GM19455 (cell line): ENCODE data around the gene IRF9.

ENCODE experiments used
- ATAC-seq: cut with Tn5 transposase; IDR thresholded peaks from one replicate; pipeline ENCODE4 v1.9.1; 2021; ENCODE audit not compliant: unreplicated experiment

Gene IRF9

DNA sequence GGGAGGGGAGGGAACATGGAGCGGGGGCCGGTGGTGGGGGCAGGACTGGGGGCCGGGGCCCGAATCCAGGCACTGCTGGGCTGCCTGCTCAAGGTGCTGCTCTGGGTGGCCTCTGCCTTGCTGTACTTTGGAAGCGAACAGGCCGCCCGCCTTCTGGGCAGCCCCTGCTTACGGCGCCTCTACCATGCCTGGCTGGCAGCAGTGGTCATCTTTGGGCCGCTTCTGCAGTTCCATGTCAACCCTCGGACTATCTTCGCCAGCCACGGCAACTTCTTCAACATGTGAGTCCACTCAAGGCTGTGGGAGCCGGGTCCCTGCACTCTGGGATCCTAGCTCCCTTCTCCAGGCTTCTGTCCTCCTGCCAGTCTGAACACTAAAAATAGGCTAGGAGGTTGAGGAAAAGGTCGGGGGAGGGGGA is 29.5 kb upstream of the IRF9 start:
- ATAC-seq, result no peak

DNA sequence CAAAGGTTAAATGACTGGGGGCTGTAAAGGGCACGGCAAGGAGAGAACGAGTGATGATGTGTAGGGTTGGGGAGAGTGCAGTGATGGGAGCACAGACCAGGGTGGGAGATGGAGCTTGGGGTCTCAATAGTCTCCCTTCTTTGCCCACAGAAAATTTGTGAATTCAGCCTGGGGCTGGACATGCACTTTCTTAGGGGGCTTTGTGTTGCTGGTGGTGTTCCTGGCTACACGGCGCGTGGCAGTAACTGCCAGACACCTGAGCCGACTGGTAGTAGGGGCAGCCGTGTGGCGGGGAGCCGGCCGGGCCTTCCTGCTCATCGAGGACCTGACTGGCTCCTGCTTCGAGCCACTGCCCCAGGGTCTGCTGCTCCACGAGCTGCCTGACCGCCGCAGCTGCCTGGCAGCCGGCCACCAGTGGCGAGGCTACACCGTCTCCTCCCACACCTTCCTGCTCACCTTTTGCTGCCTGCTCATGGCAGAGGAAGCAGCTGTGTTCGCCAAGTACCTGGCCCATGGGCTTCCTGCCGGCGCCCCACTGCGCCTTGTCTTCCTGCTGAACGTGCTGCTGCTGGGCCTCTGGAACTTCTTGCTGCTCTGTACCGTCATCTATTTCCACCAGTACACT is 28.9 kb upstream of the IRF9 start:
- no peak for ATAC-seq

DNA sequence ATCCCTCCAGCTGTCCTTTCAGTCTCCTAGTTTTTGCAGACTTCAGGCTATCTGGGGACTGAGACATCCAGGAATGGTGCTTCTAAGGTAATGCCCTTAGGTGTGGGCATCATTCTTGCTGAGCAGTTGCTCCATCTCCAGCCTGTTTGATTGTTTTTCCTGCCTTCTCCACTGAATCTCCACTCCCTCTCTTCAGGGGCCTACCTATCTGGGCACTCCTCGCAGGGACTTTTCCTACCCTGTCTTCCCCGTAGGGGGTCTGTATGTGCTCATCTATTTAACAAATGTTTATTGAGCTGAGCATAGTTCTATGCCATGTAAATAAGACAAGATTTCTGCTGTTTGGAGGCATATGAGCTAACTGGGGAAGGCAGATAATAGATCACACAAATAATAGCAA is 28.1 kb upstream of the IRF9 start:
- ATAC-seq, result no peak

DNA sequence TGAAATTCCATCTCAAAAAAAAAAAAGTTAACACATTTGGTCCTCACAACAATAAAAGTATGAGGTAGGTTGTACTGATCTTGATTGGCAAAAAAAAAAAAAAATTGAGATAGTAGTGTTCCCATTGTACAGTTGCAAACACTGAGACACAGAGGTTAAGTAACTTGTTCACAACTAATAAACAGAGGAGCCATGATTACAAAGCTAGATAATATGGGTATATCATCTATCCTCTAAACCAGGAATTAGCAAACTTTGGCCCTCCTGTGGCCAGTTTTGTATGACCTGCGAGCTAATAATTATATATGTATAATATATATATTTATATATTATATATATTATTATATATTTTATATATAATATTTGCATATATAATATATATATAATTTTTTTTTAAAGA is 27.3 kb upstream of the IRF9 start:
- ATAC-seq, result no peak

DNA sequence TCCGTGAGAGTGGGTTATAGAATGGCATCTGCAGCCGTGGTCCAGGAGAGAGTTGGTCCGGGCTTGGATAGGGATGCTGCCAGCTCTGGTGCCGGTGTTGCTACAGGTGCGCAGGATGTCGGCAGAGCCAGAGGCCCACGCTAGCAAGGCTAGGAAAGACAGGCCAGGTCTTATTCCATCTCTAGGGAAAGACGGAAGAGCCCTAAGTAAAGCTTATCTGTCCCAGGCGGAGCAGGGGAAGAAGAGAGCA is 25.6 kb upstream of the IRF9 start:
- peak; percentile 10 for ATAC-seq

DNA sequence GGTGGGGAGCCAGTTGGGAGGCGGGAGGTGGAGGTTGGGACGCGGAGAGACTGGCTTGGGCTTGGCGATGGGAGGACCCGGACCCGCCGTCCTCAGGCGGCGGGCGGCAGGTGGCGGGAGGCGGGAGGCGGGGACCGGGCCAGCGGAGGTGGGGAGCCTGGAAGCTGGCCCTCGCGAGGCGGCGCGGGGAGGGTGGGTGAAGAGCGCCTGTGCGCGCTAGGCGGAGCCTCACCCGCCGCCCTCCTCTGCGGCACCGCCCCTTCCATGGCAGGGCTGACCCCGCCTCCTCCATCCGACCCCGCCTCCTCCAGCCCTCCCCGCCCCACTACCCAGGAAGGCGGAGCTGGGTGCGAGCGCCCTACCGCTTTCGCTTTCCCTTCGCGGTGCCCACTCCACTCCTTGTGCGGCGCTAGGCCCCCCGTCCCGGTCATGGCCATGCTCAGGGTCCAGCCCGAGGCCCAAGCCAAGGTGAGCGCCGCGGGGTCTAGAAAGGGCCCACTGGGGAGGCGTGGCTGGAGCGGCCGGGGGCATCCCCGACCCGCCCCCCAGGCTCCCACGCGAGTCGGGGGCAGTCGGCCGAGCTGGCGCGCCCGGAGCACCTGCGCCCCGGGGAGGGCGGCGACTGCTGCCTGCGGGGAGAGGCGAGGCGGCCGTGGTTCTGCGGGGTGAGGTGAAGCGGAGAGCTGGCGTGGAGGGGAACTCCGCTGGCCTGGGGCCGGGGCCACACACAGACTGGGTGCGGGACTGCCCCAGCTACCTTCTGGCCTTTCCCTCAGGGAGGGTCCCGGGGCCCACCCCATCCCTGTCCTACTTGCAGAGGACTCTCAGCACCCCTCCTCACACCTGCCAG is 25.0 kb upstream of the IRF9 start, which contains the start of gene PSME1:
PSME1 (plus strand) TSS at position 361 of the 850 bp plus-strand sequence; CDS start at position 430, 69 bp downstream.
- ATAC-seq, result peak; percentile 76

DNA sequence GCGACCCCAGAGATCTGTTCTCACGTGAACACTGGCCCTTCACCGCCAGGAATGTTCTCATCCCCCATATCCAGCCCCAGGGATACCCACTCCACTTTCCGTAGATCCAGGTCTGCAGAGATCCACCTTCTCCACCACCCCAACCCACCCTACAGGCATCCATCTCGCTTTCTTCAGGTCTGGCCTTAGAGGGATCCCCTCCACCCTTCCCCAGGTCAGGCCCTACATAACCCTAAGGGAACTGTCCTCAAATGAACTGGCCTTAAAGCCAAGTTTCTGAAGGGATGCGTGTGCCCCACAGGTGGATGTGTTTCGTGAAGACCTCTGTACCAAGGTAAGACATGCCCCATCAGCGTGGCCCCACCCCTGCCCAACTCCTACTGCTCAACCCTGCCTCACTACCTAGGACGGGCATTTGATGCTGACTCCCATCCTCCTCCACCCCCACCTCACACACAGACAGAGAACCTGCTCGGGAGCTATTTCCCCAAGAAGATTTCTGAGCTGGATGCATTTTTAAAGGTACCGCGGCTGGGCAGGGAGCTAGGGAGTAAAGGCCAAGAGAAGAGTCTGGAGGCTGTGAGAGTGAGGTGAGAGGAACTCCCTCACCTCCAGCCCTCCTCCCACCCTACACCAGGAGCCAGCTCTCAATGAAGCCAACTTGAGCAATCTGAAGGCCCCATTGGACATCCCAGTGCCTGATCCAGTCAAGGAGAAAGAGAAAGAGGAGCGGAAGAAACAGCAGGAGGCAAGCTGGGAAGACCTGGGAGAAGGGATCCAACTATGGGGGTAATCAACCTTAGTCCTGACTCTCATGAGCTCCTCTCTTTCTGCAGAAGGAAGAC is 24.2 kb upstream of the IRF9 start:
- no peak for ATAC-seq

DNA sequence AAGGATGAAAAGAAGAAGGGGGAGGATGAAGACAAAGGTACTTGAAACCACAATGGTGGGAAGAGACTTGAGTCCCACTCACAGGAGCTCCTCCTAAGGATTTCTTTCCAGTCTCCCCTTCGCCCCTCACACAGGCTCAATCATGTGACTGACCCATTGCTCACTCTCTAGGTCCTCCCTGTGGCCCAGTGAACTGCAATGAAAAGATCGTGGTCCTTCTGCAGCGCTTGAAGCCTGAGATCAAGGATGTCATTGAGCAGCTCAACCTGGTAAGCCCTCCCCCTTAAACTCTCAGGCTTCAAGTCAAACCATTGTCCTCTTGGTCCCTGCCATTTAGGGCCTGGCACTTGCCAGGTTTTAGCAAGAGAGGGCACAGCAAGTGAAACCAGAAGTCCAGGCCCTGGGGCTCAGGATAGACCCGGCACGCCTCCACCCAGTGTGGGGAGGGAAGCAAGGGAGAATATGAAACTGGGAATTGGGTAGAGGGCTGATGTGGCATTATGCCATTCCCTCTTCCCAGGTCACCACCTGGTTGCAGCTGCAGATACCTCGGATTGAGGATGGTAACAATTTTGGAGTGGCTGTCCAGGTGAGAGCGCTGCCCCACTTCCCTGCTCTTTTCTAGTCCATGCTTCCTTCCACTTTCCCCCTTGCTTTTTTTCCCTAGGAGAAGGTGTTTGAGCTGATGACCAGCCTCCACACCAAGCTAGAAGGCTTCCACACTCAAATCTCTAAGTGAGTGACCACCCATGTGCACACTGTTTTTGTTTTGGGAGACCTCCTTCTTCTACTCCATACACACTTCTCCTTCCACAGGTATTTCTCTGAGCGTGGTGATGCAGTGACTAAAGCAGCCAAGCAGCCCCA is 23.3 kb upstream of the IRF9 start:
- no peak for ATAC-seq

DNA sequence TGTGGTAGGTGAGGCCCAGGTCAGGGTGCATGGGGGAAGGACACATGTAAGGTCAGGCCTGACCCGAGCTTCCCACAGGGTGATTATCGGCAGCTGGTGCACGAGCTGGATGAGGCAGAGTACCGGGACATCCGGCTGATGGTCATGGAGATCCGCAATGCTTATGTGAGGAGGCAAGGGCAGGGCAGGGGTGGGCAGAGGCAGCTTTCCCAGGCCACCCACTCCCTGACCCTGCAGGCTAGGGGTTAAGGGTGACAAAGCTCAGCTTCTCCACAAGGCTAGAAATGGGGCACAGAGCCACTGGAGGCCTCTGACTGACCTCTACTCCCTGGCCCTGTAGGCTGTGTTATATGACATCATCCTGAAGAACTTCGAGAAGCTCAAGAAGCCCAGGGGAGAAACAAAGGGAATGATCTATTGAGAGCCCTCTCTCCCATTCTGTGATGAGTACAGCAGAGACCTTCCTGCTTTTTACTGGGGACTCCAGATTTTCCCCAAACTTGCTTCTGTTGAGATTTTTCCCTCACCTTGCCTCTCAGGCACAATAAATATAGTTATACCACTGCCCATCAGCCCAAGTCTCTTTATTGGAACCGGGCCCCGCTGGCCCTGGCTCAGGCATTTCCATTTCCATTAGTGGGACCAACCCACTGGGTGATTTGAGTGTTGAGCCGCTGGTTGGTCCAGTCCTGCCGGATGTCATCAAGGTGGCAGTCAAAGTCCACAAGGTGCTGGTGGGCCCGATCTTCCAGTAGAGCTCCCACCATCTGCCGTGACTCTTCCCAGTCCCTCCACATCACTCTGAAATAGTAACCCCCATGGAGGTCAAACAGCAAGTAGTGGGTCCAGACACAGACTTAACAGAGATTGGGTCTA is 22.4 kb upstream of the IRF9 start:
- ATAC-seq, result no peak

DNA sequence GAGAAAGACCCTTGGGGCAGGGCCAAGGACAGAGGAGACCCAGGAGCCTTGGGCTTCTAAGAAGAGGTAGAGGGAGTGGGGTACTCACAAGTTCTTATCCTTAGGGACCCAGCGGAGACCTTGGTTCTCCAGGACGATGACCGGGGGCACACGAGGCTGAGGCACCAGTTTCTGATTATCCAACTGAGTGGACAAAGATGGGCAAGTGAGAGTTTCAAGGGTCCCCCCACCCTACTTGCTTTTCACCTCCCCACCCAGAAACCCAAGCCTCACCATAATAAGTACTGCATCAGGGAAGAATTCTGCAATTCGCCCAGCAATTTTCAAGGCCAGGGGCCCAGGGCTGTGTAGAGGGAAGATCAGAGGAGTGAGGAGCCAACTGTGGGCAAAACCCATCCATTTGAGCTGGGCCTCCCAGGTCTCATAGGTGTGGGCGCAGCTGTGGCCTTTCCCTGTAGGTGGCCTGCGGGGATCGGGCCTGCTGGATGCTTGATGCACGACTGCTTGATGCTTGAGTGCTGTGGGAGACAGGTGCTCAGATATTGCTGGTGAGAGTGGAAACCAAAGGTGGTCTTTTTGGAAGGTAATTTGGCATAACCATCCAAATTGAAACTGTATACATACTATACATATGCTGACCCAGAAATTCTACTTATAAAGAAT is 21.7 kb upstream of the IRF9 start:
- no peak for ATAC-seq

DNA sequence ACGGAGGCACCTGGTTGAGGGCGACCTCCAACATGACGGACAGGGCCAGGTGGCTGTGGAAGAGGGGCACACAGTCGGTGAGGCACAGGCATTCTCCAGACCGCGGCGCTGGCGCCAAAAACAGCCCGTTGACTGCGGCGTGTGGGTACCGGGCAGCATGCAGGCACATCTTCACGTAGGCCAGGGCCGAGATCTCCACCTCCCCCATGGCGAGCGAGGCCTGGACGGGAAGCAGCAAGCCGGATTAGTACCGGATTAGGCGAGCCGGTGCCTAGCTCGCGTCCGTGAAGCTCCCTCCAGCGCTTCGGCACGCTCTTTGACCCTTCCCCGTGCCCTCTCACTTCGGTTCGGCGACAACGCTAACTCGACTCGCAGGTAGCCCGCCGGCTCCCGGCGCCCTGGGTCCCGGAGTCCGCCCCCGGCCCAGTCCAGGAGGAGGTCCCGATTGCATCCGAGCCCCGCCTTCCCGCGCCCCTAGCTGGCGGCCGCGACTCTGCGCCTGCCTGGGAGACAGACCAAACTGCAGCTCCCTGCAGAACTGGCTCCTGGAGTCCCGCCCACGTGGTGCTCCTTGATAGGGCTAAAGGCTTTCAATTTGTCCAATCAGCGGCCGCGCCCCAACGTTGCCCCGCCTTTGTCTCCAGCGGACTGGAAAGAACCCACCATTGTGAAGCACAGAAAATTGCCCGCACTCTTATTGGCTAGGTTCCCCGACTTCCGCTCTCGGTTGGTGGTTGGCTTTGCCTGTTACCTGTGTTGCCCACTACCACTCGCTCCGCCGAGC is 19.8 kb upstream of the IRF9 start, which contains the start of gene EMC9:
EMC9 (minus strand) TSS at position 495 of the 784 bp plus-strand sequence; CDS start at position 208, 287 bp downstream.
- peak; percentile 78 for ATAC-seq

DNA sequence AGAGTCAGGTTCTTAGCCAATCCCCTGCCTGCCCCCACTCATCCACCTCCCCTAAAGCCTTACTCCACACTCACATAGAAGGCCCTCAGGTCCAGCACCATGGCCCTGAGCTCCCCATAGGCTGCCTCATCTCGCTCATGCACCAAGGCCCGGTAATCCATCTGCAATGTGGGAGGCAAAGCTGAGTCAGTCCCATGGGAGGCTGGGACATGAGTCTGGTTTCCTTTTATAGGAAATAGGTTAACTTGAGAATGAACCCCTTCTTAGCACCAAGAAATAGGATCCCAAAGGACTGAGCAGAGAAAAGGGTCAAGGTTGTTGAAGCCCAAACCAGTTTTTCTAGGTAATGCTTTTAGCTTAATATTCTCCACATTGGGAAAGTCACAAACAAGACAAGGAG is 17.6 kb upstream of the IRF9 start:
- ATAC-seq, result no peak

DNA sequence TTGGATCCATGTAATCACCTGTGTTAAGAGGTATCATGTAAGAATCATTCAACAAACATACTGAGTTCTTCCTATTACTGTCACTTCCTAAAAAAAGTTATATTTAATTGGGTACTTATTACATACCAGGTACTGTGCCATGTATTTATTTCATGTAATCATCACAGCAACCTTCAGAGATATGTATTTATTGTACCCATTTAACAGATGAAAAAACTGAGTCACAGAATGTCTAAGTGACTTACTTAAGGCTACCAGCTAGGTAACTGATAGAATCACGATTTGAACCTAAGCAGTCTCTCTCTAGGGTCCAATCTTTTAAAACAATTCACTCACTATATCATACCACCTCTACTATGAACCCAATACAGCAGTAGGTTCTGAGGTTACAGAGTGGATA is 16.6 kb upstream of the IRF9 start:
- no peak for ATAC-seq

DNA sequence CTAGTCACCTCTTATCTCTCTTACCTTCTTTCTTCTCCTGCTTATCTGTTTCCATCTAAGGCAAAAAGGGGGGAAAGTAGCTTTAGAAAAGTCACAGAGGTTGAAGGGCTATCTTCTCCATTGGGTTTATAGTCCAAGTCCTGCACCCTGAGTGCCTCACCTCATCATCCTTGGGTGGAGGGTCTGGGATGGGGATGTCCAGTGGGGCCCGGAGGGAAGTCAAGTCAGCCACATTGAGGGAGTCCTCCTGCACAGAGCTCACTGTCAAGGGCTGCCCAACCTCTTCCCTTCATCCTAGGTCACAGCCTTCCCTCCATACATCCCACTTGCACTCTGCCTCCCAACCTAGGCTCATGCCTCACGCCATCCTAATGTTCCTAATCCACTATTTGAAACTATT is 15.8 kb upstream of the IRF9 start:
- ATAC-seq, result no peak

DNA sequence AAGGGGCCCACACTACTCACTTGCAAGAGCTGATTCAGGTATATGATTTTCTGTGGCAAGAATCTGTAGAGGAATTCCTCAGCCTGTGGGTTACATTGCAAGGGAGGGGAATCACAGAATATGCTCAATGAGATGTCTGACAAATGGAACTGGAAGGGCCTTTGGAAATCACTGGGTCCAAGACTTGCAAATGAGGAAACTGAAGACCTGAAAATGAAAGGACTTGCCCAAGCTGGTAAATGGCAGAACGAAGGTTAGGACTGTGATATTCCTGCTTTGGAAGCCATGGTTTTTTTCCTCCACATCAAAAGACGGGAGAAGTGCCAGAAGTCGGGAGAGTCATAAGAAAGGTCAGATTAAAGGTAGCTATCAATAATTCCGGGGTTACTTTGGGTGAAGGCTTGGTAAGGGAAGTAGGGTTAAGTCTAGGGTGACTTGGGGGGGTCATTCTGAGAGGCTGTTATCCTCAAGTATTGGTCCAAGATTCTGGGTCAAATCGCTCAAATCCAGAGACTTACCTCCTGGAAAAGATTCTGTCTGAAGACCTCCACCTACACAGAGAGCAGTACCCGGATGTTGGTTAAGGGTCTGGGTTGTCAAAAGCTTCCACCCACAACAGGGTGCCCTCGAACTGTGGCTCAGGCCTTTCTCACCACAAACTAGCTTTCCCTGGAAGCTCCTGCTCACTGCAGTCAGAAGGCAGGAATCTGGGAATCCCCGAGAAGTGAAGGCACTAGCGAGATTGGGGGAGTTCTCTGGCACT is 15.2 kb upstream of the IRF9 start:
- ATAC-seq, result no peak

DNA sequence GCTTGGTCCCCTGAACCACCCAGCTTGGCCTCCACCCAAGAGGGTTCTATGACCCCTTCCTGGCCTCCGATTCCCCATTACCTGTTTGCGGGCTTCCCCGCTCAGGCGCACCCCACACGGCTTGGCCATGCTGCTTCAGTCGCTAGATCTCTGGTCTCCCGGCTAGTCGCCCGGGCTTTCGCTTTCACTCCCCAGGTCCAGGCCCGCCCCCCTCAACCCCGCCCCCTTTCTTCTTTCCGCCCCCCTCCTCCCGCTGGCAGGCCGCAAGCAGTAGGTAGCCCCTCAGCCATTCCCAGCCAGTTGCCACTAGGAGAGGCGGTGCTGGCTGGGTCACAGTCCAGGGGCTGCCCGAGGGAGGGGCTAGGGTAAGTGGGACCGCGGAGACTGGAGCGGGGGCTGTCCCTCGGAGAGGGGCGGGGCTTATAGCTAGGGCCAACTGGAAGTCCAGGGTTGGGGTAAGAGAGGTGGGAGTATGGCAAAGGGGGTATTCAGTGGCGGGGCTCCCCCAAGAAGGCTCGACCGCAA is 14.6 kb upstream of the IRF9 start, which contains the start of gene PSME2:
PSME2 (minus strand) TSS at position 158 of the 525 bp plus-strand sequence; CDS start at position 129, 29 bp downstream.
- peak; percentile 62 for ATAC-seq

DNA sequence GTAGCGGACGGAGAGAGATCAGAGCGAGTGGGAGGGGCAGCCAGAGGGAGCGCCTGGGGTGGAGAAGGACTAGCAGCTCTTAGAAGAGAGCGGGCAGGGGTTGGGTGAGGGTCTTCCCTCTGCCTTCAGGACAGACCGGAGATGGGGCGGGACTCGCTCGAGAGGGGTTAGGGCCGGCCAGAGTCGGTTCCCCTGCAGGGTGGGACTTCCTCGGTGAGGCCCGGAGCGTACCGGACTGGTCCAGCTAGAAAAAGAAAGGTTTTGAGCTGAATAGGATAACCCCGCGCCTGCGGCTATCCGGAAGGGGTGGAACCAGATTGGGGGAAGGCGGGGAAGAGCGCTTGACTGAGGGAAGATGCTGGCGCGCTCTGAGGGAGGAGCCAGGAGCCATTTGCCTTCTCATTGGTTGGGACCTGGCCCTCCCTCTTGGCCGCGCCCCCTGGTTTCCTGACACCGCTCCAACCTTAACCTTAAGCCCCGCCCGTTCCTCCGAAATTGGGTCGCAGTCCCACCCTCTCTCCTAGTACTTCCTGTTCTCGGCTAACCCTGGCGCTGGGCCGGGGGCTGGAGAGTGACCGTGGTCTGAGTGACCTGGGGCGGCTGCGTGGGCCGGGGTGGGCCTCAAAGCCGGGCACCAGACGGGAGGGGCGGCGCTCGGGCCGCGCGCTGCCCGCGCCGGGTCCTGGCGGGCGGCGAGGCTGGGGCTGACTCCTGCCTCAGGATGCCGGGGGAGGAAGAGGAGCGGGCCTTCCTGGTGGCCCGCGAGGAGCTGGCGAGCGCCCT is 13.9 kb upstream of the IRF9 start, which contains the start of gene RNF31:
RNF31 (plus strand) TSS at position 521 of the 783 bp plus-strand sequence; CDS start at position 722, 201 bp downstream.
- peak; percentile 83 for ATAC-seq
